ACHN (cell line): ENCODE measurements around the gene TTC28.
"Not testable (repeated sequence)": the region's sequence is repeated elsewhere in the genome, so short reads cannot be mapped to it uniquely, and the experiment has no call there.

Experiments
- DNase-seq: peaks from one replicate; pipeline ENCODE4 v3.0.0-alpha.2; 2015
- in situ Hi-C: cut with HindIII; loops from 2 replicates; pipeline ENCODE4 v1.10.0; 2017; ENCODE audit warnings: low sequenced_read_pairs, low pct_ligation_motif_present, low pct_unique_long_range_greater_than_20kb

The TTC28 gene

DNA sequence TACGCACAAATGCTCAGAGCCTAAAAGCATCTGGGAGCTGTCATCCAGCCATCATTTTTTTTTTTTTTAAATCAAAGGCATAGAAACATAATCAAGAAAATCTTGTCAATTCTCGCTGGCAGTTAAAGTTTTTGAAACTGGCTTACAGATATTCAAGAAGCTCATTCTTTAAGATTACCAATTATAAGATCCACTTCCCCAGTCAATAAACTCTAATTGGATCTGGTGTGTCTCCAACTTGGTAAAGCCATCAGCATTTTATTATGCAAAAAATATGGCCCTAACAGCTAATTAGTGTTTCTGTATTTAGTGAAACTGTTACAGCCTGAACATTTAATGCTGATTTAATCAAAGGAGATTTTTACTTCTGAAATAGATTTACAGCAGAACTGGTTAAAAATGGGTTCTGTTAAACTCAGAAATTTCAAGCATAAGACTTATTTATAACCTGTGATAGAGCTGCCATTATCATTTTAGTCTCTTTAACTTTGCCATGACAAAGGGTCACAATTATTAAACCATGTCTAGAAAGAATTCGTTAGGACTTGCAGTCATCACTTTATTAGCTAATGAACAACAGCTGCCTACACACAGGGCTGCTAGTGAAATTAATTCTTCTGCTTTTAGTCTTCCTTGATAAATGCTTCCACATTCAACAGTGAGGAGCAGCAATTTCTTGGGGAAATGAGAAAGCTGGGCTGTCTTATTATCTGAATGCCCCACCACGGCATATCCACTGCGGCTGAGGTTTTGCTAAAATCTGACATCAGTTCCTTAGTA, 584.1 kb downstream of the TTC28 start:
- no peak for DNase-seq
- in situ Hi-C loops: no loop called here

DNA sequence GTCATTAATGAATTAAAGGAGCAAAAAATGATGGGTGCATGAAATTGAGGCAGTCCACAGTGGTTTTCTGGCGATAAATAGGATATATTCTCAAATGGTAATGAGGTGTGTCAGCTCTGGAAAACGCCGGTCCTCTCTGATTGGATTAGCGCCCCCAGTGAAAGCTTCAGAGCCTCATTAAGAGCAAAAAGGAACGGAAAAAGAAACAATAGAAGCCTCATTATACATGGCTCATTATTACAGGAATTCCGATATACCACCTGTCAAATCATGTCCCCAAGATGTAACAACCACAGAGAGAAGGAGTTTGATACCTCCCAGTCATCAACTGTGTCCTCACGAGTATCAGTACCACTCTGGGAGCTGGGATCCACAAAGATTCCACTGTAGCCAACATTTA, 584.9 kb downstream of the TTC28 start:
- in situ Hi-C loops: no loop called here
- no peak for DNase-seq

DNA sequence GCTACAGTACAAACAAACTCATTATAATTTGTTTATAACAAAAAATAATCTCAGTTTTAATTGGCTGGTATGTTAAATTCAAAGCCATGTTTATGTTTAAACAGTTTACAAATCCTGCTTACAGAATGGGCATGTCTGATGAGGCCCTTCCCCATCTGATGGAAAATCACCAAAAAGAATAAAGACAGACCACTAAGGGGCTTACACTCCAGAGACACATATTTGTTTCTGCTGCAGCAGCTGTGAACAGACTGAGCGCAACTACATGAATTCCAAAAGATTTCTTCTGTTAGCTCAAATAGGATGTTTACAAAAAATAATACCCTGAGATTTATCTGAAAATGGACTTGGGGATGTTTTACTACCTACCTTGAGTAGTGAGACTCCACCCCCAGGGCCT, 585.9 kb downstream of the TTC28 start:
- in situ Hi-C loops: no loop called here
- DNase-seq: no peak

- DNase-seq: no peak
- in situ Hi-C loops: no loop called here
Measured at GRCh38 chr22:28091486-28091885, 588.2 kb downstream of the TTC28 start.

DNA sequence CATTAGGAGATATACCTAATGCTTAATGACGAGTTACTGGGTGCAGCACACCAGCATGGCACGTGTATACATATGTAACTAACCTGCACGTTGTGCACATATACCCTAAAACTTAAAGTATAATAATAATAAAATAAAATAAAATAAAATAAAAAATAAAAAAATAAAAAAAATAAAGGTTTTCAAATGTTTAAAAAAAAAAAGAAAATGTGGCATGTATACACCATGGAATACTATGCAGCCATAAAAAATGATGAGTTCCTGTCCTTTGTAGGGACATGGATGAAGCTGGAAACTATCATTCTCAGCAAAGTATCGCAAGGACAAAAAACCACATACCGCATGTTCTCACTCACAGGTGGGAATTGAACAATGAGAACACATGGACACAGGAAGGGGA, 590.1 kb downstream of the TTC28 start:
- DNase-seq, in situ Hi-C loops: not testable (repeated sequence)

DNA sequence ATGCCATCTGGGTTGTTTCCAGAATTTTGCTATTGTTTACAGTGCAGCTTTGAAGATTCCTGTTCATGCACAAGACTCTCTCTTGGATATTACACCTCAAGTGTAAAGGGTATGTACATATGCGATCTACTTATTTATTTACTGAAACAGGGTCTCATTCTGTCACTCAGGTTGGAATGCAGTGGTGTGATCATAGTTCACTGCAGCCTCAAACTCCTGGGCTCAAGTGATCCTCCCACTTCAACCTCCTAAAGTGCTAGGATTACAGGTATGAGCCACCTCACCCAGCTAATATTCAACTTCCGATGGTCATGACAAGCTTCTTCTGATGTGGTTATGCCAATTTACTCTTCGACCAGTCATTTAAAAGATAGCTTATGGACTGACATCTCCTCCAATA, 602.5 kb downstream of the TTC28 start:
- in situ Hi-C loops: no loop called here
- DNase-seq: no peak

DNA sequence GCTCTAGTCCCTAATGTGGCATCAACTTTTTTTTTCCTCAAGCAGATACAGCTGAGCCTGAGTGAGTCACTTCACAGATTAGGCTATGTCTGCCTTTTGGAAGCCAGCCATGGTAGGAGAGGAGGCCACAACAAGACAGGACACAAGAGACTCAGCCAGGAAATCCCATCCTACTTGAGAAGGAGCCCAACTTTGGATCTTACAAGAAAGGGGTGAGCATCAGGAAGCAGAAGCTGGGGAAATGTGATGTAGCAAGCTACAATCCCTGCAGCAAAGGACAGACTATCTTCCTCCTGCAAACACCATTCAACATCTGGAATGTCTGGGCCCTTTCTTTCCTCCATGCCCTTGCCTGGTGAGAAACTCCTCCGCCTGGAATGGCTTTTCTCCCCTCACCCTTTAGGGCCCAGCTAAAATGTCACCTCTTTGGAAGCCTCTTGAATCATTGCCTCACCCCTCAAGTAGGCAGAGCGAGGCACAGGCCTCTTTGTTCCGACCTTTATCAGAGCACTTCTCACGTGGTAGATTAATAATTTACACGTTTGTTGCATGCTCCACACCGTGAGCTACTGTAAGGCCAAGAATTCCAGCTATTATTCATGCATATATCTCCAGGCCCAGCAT, 604.2 kb downstream of the TTC28 start:
- in situ Hi-C loops: no loop called here
- DNase-seq: peak; percentile 76

GRCh38 chr22:28074526-28074925, 605.1 kb downstream of the TTC28 start:
- DNase-seq: no peak
- in situ Hi-C loops: no loop called here

GRCh38 chr22:28072066-28072465, 607.6 kb downstream of the TTC28 start:
- in situ Hi-C loops: no loop called here
- DNase-seq: no peak

GRCh38 chr22:28068826-28069225, 610.8 kb downstream of the TTC28 start:
- no peak for DNase-seq
- in situ Hi-C loops: no loop called here

DNA sequence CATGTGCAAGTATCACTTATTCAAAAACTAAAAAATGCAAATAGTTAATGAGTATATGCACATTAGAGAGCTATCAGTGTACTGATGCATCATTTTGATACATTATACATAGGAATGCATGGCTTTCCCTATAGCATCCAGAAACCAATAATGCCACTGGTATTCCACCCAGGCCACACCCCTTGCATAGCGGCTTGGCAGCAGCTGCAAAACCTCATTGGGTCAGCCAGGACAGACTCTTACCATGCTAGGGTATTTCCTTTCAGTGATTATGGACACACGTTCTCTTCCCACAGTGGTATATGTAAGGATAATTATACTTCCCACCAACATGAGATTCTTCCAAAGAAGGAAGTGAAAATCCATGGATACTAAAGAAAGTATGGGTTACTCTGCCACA, 614.7 kb downstream of the TTC28 start:
- in situ Hi-C loops: no loop called here
- DNase-seq: no peak

DNA sequence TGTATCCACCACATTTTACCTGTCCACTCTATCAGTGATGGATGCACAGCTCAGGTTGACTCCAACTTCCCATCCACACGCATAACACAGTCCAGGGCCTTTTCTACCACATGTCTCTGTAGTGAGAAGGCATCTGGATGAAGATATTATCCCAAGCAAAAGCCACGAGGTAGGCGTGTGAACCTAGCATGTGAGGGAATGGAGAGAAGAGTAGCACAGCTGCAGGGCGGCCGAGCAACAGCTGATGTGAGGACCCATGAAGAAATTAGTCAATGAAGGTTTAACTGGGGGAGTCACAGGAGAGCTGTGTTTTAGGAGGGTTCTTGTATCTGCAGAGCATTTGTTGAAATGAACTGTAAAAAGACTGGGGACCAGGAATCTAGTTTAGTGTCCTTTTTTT, 616.0 kb downstream of the TTC28 start:
- DNase-seq: no peak
- in situ Hi-C loops: no loop called here

DNA sequence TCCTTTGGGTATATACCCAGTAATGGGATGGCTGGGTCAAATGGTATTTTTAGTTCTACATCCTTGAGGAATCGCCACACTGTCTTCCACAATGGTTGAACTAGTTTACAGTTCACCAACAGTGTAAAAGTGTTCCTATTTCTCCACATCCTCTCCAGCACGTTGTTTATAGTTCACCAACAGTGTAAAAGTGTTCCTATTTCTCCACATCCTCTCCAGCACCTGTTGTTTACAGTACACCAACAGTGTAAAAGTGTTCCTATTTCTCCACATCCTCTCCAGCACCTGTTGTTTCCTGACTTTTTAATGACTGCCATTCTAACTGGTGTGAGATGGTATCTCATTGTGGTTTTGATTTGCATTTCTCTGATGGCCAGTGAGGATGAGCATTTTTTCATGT, 619.0 kb downstream of the TTC28 start:
- in situ Hi-C loops, DNase-seq: not testable (repeated sequence)

DNA sequence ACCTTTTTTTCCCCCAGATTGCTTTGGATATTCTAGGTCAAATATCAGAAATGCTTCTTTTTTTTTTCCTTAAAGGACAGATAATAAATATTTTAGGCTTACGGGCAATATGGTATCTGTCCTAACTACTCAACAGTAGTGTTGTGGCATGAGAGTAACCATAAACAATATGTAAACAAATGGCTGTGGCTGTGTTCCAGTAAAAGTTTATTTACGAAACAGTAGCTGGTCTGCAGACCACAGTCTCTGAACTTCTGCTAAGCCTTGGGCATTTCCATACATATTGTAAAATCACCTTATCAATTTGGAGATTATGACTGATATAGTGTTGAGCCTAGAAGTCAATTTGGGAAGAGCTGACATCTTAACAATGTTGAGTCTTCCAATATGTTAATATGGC, 621.6 kb downstream of the TTC28 start:
- in situ Hi-C loops: no loop called here

DNA sequence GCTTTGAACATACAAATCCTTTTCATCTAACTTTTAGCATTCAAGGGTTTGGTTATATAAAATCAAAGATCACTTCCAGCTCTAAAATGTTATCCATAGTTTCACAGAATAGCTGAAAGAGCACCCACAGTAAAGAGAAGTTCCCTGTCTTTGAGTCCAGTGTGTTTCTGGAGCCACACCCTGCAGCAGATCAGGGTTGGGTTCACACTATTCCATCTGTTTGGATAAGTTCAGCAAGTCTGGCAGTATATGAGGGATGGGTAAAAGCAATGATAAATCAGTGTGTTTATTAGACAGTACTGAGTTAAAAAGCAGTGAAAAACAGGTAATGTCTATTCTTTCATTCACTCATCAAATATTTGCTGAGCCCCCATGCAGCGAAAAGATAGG, 624.8 kb downstream of the TTC28 start:
- DNase-seq: no peak

More for the DNA sequence above, 621.6 kb downstream of the TTC28 start:
- DNase-seq: no peak

GRCh38 chr22:28053896-28054818, 625.5 kb downstream of the TTC28 start:
- DNase-seq: no peak

More for the DNA sequence above, 624.8 kb downstream of the TTC28 start:
- in situ Hi-C loops: no loop called here

GRCh38 chr22:28052825-28053269, 626.8 kb downstream of the TTC28 start:
- in situ Hi-C loops: no loop called here
- DNase-seq: no peak

More at GRCh38 chr22:28053896-28054818, 625.5 kb downstream of the TTC28 start:
- in situ Hi-C loops: no loop called here

DNA sequence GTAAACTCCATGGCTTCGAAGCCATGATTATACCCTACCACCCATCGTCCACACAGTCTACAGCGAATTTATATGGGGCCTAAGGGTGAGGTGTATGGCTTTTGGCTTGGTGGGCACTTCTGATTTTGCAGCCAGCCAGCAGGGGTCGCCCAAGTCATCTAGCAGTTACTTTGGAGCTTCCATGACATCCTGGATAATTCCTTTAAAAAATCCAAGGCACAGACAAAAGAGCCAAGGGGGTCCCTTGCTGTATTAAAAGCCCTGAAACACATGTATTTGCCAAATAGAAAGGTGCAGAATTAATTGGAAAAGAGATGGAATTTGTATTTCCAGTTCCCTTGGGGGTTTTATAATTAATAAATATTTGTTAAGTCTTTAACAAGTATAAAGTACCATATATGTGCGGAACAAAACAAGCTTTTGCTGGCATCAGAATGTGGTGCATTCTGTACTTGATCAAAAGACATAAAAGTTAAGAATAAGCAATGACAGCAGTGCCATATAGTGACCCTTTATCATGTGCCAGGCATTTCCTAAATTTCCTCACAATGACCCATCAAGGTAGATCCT, 627.8 kb downstream of the TTC28 start:
- in situ Hi-C loops: no loop called here
- peak; percentile 53 for DNase-seq
